Left renal pelvis (tissue), 4 donors: ENCODE data around the gene SCN5A. TPM values are rescaled to one million over a fixed set of nuclear protein-coding genes. Genes with fewer than 3 reads are reported as not detected.

Experiments used
- DNase-seq, 4 donors: peaks; one replicate each; pipeline ENCODE4 v3.0.0-alpha.2; 2013; ENCODE audit warnings: low read depth in 4 of 4, low spot score in 3 of 4
- polyA plus RNA-seq, 4 donors: library from polyadenylated mRNA; unstranded; fragments of 120-200 nt; gene quantifications; one replicate each; pipeline ENCODE4 v1.2.1, GENCODE V29; 2013; ENCODE audit not compliant: insufficient read length in 4 of 4

The SCN5A gene
- polyA plus RNA-seq, 4 donors = 0.89 to 2.0 (median 1.0) TPM

DNA sequence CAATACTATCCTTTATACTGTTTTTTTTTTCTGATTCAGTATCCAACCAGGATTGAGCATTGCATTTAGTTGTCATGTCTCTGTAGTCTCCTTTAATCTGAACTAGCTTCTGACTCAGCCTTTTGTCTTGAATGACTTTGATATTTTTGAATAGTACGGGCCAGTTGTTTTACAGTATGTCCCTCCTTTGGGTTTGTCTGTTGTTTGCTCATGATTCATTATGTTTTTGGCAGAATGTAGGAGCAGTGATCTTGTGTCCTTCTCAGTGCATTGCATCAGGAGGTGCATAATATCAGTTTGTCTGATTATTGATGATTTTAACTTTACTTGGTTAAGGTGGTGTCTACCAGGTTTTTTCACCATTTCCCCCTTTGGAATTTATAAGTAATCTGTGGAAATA is 132.8 kb downstream of the SCN5A start:
- DNase-seq = no peak

DNA sequence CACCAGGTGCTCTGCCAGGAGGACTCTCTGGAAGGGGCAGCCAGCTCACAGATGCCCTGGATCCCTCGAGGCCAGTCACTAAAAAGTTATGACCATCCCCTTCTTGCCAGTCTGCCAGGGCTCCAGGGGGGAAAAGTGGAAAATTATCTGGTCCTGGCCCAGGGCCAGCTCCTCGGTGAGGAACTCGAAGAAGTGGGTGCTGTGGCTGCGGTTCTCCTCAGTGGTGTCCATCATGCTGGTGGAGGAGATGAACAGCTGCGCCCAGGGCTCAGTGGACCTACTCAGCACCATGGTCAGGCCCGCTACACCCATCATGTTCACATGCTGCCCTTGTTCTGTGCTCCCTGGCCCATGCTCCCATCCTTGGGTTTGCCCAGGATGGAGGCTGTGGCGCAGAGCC is 134.1 kb downstream of the SCN5A start:
- no peak for DNase-seq

GRCh38 chr3:38511546-38511945 is 137.9 kb downstream of the SCN5A start:
- DNase-seq = no peak

DNA sequence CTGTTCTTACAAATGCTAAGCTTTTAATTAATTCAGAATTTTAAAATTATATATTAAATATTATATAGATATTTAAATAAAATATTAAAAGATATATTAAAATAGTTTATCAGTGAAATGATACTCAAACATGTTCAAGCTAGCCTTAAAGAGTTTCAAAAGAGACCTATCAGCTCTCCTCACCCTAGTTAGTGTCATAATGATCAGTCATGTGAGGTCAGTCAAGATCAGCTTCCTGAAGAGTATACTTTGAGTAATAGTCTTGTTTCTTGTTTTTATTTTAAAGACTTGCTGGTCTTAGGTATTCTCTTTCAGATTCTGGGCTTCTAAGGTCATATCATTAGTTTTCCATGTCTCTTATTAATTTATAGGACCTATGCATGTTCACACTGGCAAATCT is 138.9 kb downstream of the SCN5A start:
- no peak for DNase-seq

GRCh38 chr3:38509732-38510131 is 139.8 kb downstream of the SCN5A start:
- no peak for DNase-seq

- no peak for DNase-seq
Measured at GRCh38 chr3:38507120-38507519, 142.4 kb downstream of the SCN5A start.

GRCh38 chr3:38500688-38501417 is 148.6 kb downstream of the SCN5A start:
- DNase-seq = no peak

Other genes with a start within 250 kb of the SCN5A start
- gene ACVR2B, start 195.8 kb downstream of the SCN5A start, polyA plus RNA-seq = 10 to 100 TPM in 3 of 4 donors, 1 to 10 TPM in 1; 6.8 to 21.2 (median 16.7) TPM
- 10 to 100 TPM; 14.1 to 18.0 (median 15.5) TPM for gene EXOG, start 153.3 kb downstream of the SCN5A start, polyA plus RNA-seq
- gene SCN10A, start 166.5 kb upstream of the SCN5A start, polyA plus RNA-seq = not detected